Spinal cord (tissue), 10 donors: ENCODE measurements around the gene ERP27. TPM values are rescaled to one million over a fixed set of nuclear protein-coding genes. Genes with fewer than 3 reads are reported as not detected.

ENCODE experiments used
- DNase-seq, 6 donors: peaks; one replicate each; pipeline versions ENCODE4 v3.0.0 to v3.0.0-alpha.2; 2013 to 2015; ENCODE audit warnings: low spot score in 6 of 6, low read depth in 4 of 6
- H3K27ac ChIP-seq: one replicate; pipeline ENCODE4 v1.5.1; 2013; ENCODE audit warnings: low read depth, low read length, control low read depth
- H3K27me3 ChIP-seq: one replicate; pipeline ENCODE4 v1.6.1; 2013; ENCODE audit warnings: low read length; ENCODE audit not compliant: control insufficient read depth, insufficient read depth
- H3K36me3 ChIP-seq: one replicate; pipeline ENCODE4 v1.6.1; 2013; ENCODE audit warnings: low read length; ENCODE audit not compliant: control insufficient read depth, insufficient read depth
- H3K4me1 ChIP-seq: one replicate; pipeline ENCODE4 v1.6.1; 2013; ENCODE audit warnings: low read length; ENCODE audit not compliant: control insufficient read depth, insufficient read depth
- H3K4me3 ChIP-seq: one replicate; pipeline ENCODE4 v1.5.1; 2013; ENCODE audit warnings: low read depth, low read length, control low read depth
- H3K9me3 ChIP-seq: one replicate; pipeline ENCODE4 v1.6.1; 2013; ENCODE audit warnings: low read length; ENCODE audit not compliant: control insufficient read depth, insufficient read depth
- WGBS: methylation state at CpG from one replicate; pipeline ENCODE4 v1.1.5; 2013; ENCODE audit warnings: missing lambda C conversion rate; ENCODE audit not compliant: insufficient coverage; 5-methylcytosine and 5-hydroxymethylcytosine counted together
- polyA plus RNA-seq, 2 donors: library from polyadenylated mRNA; unstranded; fragments of 120-200 nt; gene quantifications; one replicate each; pipeline ENCODE4 v1.2.1, GENCODE V29; 2013; ENCODE audit not compliant: insufficient read length in 2 of 2
- total RNA-seq, 2 donors: library from RNA; depleted of rRNA in 1 of 2; stranded (reverse); fragments of 120-200 nt in 1 of 2; fragments of >200 nt in 1 of 2; gene quantifications; one replicate each; pipeline versions ENCODE4 v1.2.3 to v1.2.4, GENCODE V29; 2013 to 2014
- donor health status: healthy.

The ERP27 gene
- total and polyA plus RNA-seq, 4 donors, result 0.22 to 1.1 (median 0.42) TPM

- Histone ChIP-seq H3K36me3 (no peaks in the 10 kb centered on the region), H3K27ac (no peak overlapping the region), H3K4me1 (no peaks in the 10 kb centered on the region), H3K27me3 (no peaks in the 10 kb centered on the region), H3K4me3 (no peak overlapping the region), H3K9me3 (no peaks in the 10 kb centered on the region)
- whole genome bisulfite sequencing, result no CpG with 5 or more reads among the region's 2 CpGs
- DNase-seq, result no peak
These were observed 35.9 kb downstream of the ERP27 start for GRCh38 chr12:14902465-14902864.

DNA sequence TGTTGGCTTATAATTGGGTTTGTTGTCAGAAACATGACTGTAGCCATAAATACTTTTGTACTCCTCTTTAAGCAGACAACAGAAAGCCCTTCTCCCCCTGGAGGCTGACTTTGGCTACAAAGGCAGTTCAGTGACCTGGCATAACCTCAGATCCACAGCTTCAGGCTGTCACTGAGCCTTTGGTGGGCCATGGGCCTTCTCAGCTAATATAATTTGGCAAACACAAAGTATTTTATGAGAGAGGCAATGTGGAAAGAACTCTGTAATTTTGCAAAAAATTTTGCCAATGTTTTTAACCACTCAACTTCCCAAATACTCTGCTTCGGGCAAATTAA lies 37.1 kb downstream of the ERP27 start:
- H3K27me3 ChIP-seq, result no peaks in the 10 kb centered on the region
- no CpG with 5 or more reads among the region's 1 CpG for WGBS
- no peaks in the 10 kb centered on the region for H3K36me3 ChIP-seq
- H3K9me3 ChIP-seq, result no peaks in the 10 kb centered on the region
- H3K4me3 ChIP-seq, result no peak overlapping the region
- no peak overlapping the region for H3K27ac ChIP-seq
- no peak for DNase-seq
- no peaks in the 10 kb centered on the region for H3K4me1 ChIP-seq

GRCh38 chr12:14900521-14901227 lies 37.7 kb downstream of the ERP27 start:
- 95% methylated on average over 4 of the region's 5 CpGs for WGBS
- Histone ChIP-seq H3K4me1 (no peaks in the 10 kb centered on the region), H3K4me3 (no peak overlapping the region), H3K9me3 (no peaks in the 10 kb centered on the region), H3K27me3 (no peaks in the 10 kb centered on the region), H3K27ac (no peak overlapping the region), H3K36me3 (no peaks in the 10 kb centered on the region)
- no peak for DNase-seq

DNA sequence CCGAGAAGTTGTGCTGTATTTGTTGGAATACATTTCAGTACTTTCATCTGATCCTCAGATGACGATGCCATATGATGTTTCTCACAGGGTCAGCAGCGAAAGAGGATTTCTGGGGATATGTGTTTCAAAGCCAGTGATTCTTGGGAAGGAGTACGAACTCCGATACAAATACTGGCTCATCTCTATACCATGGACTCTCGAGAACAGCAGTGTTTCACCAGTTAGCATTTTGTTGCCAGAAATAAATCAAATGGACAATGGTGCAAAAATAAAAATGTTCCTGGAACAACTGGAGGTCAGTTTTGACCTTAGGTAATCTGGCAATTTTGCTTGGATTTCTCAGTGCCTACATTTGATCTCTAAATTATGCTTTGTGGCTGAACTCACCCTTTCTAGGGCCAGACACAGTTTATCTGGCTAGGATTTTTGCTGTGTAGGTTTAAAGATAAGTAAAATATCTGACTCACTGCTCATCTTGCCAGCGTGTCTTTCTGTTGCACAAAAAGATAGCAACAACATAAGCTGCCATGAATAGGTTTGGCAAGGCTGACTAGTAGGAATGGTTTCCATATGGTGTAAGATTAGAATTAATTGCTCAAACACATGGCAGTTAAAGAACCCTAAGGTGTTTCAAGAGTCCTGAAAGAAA lies 41.7 kb downstream of the ERP27 start:
- H3K36me3 ChIP-seq, result no peaks in the 10 kb centered on the region
- no peaks in the 10 kb centered on the region for H3K9me3 ChIP-seq
- H3K27me3 ChIP-seq, result no peaks in the 10 kb centered on the region
- H3K27ac ChIP-seq, result peak overlapping the region; percentile 65
- H3K4me3 ChIP-seq, result no peak overlapping the region
- 61% methylated on average over 3 of the region's 7 CpGs for WGBS
- peak in 2 of 6 donors; percentile 19 to 89 for DNase-seq
- no peaks in the 10 kb centered on the region for H3K4me1 ChIP-seq

DNA sequence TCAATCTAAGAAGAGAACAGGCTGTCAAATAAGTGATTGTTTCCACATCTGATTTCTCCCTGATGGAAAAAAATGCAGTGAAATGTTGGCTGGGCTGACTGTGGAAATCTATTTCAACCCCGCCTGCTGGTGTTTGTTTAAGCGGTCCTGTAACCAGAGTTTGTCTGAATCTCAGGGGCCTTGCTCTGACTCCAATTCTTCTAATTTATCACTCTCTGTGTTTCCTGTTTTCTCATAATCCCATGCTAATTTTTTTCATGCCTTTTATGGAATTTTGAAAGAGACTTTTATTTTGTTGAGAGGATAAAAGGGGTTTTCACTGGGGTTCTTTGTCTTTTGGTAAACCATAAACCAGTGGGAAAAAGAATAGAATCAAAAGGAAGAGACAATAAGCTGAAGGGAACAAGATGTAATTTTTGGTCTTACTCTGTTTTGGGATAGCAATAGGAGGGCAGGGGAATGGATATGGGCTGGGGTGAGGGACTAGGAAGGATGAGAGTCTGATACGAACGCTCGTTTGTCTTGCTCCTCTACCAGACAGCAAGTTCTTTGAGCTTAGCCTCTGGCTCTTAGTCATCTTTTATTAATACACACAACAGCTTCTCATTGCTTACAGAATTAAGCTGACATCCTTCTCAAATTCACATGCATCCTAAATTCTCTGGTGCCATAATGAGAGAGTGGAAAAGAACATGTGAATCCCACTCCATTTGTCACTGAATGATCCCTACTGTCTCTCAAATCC lies 44.7 kb downstream of the ERP27 start:
- Histone ChIP-seq H3K27ac (peak overlapping the region; percentile 49), H3K27me3 (no peaks in the 10 kb centered on the region), H3K4me1 (no peaks in the 10 kb centered on the region), H3K36me3 (no peaks in the 10 kb centered on the region), H3K9me3 (no peaks in the 10 kb centered on the region), H3K4me3 (no peak overlapping the region)
- no CpG with 5 or more reads among the region's 5 CpGs for WGBS
- peak in 1 of 6 donors; percentile 41 for DNase-seq

DNA sequence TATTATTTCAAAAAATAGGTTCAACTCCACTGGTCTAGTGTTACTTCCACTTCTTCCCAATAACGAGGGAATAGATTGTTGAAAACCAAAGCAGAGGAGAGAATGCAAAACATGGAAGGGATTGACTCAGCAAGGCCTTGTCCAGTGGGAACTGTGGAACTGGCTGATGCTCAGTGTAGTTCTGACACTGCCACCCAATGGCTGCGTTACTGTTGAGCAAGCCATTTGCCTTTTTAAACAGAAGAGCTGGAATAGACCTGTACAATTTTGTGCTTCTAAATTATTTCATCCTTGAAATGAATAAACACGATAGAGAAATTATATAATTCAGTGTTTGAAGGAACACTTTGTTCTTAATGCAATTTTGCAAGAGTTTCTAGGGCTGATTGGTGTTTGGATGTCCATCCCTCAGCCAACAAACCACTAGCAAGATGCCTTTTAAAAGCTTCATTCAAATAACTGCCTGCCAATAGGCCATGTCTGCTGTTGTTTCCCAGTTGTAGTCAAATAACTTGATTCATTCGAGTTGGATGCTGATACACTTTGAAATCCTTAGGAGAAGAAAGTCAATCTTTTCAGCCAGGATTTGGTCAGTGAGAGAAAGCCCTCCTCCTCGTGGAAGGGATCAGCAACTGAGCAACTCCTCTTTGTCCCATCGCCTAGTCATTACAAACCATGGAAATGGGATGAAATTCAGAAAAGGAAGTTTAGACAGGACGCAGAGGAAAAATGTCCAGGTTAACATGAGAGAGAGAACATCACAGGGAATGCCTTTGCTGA lies 45.4 kb downstream of the ERP27 start:
- Histone ChIP-seq H3K4me1 (no peaks in the 10 kb centered on the region), H3K36me3 (no peaks in the 10 kb centered on the region), H3K27ac (peak overlapping the region; percentile 26), H3K4me3 (no peak overlapping the region), H3K27me3 (no peaks in the 10 kb centered on the region), H3K9me3 (no peaks in the 10 kb centered on the region)
- DNase-seq, result no peak
- 56% methylated on average over 3 of the region's 7 CpGs for WGBS

GRCh38 chr12:14890701-14891100 lies 47.6 kb downstream of the ERP27 start:
- 100% methylated on average over 1 of the region's 5 CpGs for WGBS
- DNase-seq, result no peak
- H3K4me3 ChIP-seq, result no peak overlapping the region

GRCh38 chr12:14886271-14886670 lies 52.1 kb downstream of the ERP27 start:
- 90% methylated on average over 3 of the region's 6 CpGs for WGBS
- H3K4me3 ChIP-seq, result no peak overlapping the region
- peak overlapping the region; percentile 79 for H3K27ac ChIP-seq

More at GRCh38 chr12:14890701-14891100, 47.6 kb downstream of the ERP27 start:
- Histone ChIP-seq H3K36me3 (no peaks in the 10 kb centered on the region), H3K9me3 (no peaks in the 10 kb centered on the region), H3K27me3 (no peaks in the 10 kb centered on the region), H3K27ac (no peak overlapping the region), H3K4me1 (no peaks in the 10 kb centered on the region)

GRCh38 chr12:14885718-14886221 lies 52.6 kb downstream of the ERP27 start, which contains the start of gene MGP:
Gene MGP, minus strand, starts transcription at chr12:14885854. Its CDS starts 63 bp downstream, at chr12:14885791.
- 89% methylated on average over 4 of the region's 6 CpGs for WGBS
- H3K4me3 ChIP-seq, result peak within 1 kb of the TSS; percentile 37
- no peaks in the 10 kb centered on the region for H3K27me3 ChIP-seq
- no peaks in the 10 kb centered on the region for H3K4me1 ChIP-seq
- H3K9me3 ChIP-seq, result no peaks in the 10 kb centered on the region
- H3K27ac ChIP-seq, result peak within 1 kb of the TSS; percentile 79
- peak in 1 of 6 donors; percentile 71 for DNase-seq
- no peaks in the 10 kb centered on the region for H3K36me3 ChIP-seq

More at GRCh38 chr12:14886271-14886670, 52.1 kb downstream of the ERP27 start:
- no peak for DNase-seq
- H3K9me3 ChIP-seq, result no peaks in the 10 kb centered on the region
- no peaks in the 10 kb centered on the region for H3K27me3 ChIP-seq
- H3K36me3 ChIP-seq, result no peaks in the 10 kb centered on the region
- no peaks in the 10 kb centered on the region for H3K4me1 ChIP-seq
